Left ventricle myocardium superior (tissue), 1 donor: Measurements from ENCODE around the gene VCAM1. TPM values are rescaled to one million over a fixed set of nuclear protein-coding genes. Genes with fewer than 3 reads are reported as not detected.
"Not testable (repeated sequence)": the region's sequence is repeated elsewhere in the genome, so short reads cannot be mapped to it uniquely, and the experiment has no call there.

ENCODE experiments used
- ATAC-seq: fragments of 200-7000 bp; cut with Tn5 transposase; one replicate; pipeline ENCODE4 v1.9.1; 2020; ENCODE audit warnings: mild to moderate bottlenecking, moderate library complexity
- DNase-seq: peaks from one replicate; pipeline ENCODE4 v3.0.0-alpha.2; 2020
- intact Hi-C: fragments of 100-400 bp; cut with micrococcal nuclease; formaldehyde crosslinking; loops from one replicate; pipeline ENCODE4 v1.11.0; 2022
- long read RNA-seq: library from polyadenylated mRNA; unstranded; transcript quantifications from one replicate; pipeline ENCODE4 v2.0.0, GENCODE V29; 2021
- total RNA-seq: library from RNA; stranded (reverse); fragmentation: NEBNext Ultra II Directional; extraction: Animal tissue kit (Norgen Biotek cat#: 25700); gene quantifications from one replicate; pipeline ENCODE4 v1.2.1, GENCODE V29; 2021
- donor health status: DM: no; HTN: yes; CAD: no; lungs with severe emphysema.

VCAM1 gene, protein sequence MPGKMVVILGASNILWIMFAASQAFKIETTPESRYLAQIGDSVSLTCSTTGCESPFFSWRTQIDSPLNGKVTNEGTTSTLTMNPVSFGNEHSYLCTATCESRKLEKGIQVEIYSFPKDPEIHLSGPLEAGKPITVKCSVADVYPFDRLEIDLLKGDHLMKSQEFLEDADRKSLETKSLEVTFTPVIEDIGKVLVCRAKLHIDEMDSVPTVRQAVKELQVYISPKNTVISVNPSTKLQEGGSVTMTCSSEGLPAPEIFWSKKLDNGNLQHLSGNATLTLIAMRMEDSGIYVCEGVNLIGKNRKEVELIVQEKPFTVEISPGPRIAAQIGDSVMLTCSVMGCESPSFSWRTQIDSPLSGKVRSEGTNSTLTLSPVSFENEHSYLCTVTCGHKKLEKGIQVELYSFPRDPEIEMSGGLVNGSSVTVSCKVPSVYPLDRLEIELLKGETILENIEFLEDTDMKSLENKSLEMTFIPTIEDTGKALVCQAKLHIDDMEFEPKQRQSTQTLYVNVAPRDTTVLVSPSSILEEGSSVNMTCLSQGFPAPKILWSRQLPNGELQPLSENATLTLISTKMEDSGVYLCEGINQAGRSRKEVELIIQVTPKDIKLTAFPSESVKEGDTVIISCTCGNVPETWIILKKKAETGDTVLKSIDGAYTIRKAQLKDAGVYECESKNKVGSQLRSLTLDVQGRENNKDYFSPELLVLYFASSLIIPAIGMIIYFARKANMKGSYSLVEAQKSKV
- total RNA-seq, result 4.7 TPM
- long read RNA-seq, transcript VCAM1-201 (9 exons, 3,083 nt), result major isoform, 10 of 11 reads
- long read RNA-seq, partial matches to known transcripts, result 0 of 11 reads
- long read RNA-seq, other reads (novel, unspliced or antisense), result 0 of 11 reads

DNA sequence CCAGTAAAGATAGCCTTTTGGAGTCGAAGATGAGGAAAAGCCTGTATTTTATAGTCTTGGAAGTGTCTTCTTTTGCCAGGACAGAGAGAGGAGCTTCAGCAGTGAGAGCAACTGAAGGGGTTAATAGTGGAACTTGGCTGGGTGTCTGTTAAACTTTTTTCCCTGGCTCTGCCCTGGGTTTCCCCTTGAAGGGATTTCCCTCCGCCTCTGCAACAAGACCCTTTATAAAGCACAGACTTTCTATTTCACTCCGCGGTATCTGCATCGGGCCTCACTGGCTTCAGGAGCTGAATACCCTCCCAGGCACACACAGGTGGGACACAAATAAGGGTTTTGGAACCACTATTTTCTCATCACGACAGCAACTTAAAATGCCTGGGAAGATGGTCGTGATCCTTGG is at the start of gene VCAM1:
VCAM1 (plus strand) TSS at position 253 of the 400 bp plus-strand sequence; CDS start at position 372, 119 bp downstream.
- intact Hi-C loops, result no loop called here
- DNase-seq (no peak), ATAC-seq (peak; percentile 47)

DNA sequence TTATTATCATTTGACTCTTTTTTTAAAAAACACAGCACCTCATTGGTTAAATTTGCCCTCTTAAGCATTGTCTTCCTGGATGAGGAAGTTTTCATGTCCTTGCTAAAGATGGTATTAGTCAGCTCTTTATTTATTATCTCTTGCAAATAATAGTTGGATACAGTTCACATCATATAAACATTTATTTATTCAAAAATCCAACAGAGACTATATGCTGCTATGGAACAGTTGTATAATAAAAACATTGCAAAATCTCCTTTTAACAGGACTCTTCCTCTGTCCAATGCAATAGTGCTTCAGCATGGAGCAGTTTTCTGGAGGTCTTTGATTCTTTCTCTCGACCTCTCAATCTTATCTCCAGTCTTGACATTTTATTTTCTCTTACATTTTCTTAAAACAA is 49.5 kb upstream of the VCAM1 start:
- DNase-seq, result no peak
- intact Hi-C loops, result no loop called here
- no peak for ATAC-seq

DNA sequence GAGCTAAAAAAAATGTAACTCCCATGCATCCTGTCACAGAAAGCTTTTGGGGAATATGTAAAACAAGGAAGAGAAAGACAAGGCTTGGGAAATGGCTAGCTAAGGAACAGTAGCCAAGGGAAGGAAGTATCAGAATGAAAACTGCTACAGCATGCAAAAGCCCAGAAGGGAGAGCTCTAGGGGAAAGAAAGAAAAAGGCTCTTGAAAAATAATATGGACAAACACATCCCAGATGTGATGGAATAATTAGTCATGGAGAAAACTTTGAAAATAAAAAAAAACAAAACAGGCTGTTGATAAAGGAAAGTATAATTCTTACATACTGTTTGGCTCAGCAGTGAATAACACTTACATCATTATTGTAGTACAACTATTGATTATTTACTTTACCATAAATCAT is 47.9 kb upstream of the VCAM1 start:
- intact Hi-C loops, result no loop called here
- ATAC-seq, result no peak

DNA sequence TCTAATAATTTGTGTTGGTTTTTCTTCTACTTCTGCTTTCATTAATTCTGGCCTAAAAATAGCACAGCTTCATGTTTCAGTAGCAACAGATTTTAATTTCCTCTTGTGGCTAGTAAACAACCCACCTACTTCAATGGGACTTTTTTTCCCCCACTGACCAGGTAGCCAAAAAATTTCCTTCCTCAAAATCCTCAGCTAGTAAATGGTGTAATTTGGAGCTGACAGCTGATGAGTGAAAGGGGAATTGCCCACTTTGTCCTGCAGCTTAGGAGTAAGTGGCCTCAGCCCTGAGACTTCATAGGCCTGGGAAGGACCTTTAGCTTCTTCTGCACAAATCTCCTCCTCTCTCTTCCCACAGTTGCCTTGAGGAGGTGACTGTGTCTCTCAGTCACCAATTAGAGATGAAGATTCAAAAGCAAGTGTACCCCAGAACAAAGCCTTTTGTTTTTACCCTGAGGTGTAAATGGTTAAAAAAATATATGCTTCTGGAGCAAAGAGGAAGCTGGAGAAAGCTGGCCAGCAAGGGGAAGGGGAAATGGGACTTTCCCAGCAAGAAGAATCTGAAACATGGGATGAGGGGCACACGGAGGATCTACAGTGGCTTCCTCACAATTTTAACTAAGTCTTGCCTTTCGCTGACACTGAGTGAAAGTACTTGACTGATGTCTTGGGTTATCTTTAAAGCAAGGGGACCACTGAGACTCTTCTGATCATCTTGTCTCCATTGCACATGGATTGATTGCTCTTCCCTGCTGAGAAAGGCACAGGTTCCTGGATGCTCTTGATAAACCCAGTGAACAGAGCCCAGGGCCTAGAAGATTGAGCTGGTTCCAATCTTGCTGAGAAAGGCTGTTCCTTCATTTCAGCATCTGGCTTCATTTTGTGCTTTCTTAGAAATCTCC is 35.8 kb upstream of the VCAM1 start:
- DNase-seq (no peak), ATAC-seq (no peak)
- intact Hi-C loops, result no loop called here

More for the DNA sequence above, 47.9 kb upstream of the VCAM1 start:
- DNase-seq, result no peak

DNA sequence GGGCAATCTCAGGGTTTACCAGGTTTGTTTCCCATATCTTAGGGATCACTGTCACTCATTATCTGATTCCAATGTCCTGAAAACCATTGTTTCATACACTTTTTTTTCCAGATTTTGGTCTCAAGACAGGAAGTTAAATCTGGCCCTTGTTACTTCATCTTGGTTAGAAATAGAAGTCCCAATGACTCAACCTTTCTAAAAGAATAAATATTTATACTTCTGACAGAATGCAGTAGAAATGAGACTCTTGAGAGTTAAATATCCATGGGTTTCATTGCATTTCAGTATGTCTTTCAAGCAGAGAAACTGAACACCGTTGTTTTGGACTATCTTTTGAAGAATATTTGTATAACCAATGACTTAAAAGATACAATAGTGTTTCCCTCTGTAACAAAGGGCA is 19.8 kb upstream of the VCAM1 start:
- intact Hi-C loops, result no loop called here
- no peak for ATAC-seq
- DNase-seq, result no peak

DNA sequence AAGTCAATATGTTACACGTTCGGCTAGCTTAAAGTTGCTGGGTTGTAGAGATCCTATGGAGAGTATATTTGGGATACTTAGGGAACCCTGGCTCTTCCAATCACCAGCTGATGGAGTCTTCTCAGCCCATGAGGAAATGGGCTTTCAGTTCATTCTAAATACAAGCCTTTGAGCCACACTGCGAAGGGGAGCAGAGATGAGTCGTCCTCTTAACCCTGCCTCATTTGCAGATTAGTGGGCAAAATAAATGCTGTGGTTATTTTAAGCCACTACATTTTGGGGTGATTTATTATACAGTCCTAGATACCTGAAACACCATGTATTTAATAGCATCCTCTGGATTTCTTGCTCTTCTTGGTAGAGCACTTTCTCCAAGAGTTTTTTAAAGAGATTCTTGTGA is 19.0 kb upstream of the VCAM1 start:
- ATAC-seq, result no peak
- no peak for DNase-seq
- intact Hi-C loops, result no loop called here

DNA sequence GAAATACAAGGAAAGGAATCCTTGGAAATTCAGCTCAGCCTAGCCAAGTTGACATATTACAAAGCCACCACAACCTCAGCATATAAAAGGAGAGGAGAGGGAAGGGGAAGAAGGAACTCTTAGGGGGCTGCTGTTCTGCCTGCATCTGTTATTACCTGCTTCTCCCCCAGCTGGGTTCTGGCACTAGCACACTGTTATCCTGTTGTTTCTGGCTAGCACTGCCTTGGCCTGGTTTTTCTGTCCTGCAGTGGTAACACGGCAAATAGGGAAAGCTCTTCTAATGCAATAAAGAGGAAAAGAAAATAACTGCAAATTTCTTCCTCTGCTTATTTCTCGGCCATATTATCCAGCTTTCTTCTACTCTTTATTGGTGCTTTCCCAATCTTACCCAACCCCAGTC is 16.5 kb upstream of the VCAM1 start:
- no peak for DNase-seq
- intact Hi-C loops, result no loop called here
- no peak for ATAC-seq

DNA sequence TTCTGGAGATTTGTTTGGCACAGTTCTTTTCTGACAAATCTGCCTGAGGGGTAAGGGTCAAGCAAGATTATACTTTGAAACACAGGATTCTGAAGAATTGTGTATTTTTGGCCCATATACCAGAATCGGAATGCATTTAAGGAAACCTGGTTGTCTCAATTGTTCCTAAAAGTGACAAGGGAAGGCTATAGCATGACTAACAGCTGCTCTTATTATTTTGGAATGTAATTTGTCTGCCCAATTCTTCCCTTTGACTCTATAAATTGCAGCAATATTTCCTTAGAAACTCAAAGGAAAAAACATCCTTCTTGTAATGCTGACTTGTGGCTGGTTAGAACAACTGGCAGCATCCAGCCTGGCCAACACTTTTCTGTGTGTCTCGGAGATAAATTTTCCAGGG is 15.8 kb upstream of the VCAM1 start:
- ATAC-seq, result no peak
- no peak for DNase-seq
- intact Hi-C loops, result no loop called here

DNA sequence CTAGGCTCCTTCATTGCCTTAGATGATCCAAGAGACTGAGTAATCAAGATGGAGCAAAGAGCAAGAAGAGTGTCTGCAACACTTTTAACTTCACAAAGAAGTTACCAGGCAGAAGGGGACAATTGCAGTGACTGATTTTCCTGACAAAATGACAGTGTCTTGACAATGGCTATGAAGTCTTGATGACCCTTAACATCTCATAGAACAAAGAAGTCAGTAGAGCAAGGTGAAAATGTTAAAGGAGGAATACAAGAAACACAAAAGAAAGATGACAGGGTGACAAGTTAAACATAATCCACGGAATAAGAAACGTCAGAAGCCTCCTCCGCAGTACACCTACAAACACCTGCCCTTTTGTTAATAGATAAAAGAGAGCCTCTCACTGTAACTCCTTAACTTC is 15.1 kb upstream of the VCAM1 start:
- intact Hi-C loops, result no loop called here

DNA sequence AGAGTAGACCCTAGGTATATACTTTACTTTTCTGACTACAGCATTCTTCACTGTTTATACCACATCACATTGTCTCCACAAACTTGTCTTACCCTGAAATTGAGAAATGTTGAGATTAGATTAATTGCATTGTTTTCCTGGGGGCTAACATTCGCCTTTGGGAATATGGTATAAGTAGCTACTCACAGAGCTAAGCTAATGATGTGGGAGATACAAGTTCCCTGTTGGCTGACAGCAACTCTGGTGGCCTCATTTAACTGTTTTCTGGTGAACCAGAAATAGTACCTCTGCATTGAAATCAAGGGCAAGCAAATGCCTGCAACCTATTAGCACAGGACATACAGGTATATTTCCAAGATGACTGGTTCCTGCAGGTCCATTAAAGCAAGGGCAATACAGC is 13.2 kb upstream of the VCAM1 start:
- DNase-seq (no peak), ATAC-seq (no peak)
- intact Hi-C loops, result no loop called here

More for the DNA sequence above, 15.1 kb upstream of the VCAM1 start:
- ATAC-seq (no peak), DNase-seq (no peak)

DNA sequence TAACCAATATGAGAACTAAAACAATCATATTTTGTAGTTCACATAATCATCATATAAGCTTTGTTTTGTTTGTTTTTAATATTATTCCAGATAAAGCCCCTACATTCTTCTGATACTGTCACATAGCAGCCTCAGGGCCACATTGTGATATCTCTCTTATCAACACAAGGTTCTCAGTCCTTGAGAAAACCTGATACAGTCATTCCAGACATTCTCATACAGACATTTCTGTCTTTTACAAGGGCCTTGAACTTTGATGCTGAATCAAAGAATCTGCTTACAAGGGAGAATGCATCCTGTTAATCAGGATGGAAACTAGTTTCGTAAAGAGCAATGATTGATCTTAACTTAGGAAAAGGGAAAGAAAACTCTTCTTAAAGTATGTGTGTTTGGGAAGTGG is 12.7 kb upstream of the VCAM1 start:
- DNase-seq (no peak), ATAC-seq (no peak)
- intact Hi-C loops, result no loop called here

DNA sequence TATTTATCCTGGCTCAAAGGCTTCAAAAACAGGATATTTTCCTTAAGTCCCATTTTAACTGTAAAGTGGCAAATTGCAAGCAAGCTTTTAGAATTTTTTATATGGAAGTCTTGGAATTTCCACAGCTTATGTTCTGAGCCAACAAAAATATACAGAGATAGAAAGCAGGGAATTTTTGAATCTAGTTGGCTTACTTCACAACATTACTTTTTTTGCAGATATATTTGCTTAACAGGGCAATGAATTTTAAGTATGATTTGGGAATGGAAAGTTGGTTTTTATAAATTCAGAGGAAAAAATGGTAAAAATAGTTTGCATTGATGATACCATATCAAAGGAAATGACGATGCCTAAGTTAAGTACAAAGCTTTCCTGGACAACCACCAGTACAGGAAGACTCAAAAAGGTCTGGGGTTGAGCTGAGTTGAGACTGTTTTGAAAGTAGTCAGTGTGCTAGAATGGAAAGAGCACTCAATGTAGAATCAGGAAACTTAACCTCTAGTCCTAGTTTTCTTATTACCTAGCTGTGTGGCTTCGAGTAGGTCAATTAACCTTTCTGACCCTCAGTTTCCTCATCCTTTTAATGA is 11.0 kb upstream of the VCAM1 start:
- DNase-seq (no peak), ATAC-seq (no peak)
- intact Hi-C loops, result no loop called here

DNA sequence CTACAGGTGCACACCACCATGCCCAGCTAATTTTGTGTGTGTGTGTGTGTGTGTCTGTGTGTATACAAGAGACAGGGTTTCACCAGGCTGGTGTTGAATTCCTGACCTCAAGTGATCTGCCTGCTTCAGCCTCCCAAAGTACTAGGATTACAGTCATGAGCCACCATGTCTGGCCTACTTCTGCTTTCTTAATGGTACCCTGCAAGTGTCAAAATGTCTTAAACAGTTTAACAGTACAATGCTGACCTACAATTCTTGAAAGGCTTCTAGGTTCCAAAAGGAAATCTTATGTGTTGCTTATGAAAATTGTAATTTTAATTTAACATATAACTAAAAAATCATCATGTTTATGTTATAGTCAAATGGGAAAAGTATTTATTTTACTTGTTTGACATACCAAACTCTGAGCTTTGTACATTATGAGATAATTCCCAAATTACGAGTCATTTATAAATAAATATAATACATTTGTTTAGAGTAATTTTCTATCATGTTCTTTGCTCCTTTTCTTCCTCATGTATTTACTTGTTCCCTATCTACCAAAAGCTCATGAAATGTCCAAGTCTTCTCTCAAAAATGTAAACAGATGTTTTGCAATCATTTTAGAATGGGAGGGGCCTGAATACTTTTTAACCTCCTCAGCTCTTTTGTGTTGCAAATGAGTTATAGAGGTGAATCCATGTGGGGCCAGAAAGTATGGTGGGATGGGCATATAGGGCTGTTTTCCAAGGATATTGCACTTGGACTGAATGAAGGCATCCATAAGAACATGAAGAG is 8.4 kb upstream of the VCAM1 start:
- ATAC-seq (no peak), DNase-seq (no peak)
- intact Hi-C loops, result no loop called here

DNA sequence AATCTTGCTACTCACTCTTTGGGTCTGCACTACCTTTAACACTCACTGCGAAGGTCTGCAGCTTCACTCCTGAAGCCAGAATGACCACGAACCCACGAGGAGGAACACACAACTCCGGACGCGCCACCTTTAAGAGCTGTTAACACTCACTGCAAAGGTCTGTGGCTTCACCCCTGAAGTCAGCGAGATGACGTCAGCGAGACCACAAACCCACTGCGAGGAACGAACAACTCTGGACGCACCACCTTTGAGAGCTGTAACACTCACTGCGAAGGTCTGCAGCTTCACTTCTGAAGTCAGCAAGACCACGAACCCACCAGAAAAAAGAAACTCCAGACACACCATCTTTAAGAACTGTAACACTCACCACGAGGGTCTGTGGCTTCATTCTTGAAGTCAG is 6.5 kb upstream of the VCAM1 start:
- intact Hi-C loops, result not testable (repeated sequence)
- peak; percentile 23 for DNase-seq

DNA sequence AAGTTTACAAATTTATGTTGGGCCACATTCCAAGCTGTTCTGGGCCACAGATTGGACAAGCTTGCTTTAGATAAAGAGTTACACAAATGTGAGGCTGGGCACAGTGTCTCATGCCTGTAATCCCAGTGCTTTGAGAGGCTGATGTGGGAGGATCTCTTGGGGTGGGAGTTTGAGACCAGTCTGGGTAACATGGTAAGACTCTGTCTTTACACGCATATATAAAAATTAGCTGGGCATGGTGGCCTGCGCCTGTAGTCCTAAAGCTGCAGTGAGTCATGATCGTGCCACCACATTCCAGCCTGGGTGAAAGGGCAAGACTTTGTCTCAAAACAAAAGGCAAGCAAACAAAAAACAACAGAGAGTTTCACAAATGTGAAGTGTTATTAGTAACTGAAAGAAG is 5.9 kb upstream of the VCAM1 start:
- intact Hi-C loops, result no loop called here
- ATAC-seq (no peak), DNase-seq (no peak)

More for the DNA sequence above, 6.5 kb upstream of the VCAM1 start:
- ATAC-seq, result not testable (repeated sequence)

DNA sequence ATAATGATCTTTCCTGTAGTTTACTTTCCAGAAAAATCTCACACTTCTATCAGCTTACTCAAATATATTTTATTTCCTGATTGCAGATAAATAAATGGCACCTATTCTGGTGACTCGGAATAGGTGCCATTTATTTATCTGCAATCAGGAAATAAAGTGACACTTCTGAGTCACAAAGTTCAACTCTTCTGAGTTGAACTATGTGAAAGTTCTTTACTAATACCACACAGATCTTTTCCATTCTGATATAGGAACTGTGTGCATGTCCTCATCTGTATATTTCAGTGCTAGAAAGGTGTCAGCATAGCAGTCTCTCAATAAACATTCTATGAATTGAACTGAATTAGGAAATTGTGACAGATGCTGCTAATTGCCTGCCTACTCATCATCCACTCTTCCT is 4.9 kb upstream of the VCAM1 start:
- intact Hi-C loops, result no loop called here
- DNase-seq (no peak), ATAC-seq (no peak)

DNA sequence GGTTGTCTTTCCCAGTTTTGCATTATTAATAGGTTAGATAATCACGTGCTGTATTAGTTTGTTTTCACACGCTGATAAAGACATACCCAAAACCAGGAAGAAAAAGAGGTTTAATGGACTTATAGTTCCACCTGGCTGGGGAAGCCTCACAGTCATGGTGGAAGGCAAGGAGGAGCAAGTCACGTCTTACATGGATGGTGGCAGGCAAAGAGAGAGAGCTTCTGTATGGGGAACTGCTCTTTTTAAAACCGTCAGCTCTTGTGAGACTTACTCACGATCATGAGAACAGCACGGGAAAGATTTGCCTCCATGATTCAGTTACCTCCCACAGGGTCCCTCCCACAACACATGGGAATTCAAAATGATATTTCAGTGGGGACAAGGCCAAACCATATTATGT is 2.3 kb upstream of the VCAM1 start:
- no peak for ATAC-seq
- no peak for DNase-seq
- intact Hi-C loops, result no loop called here

DNA sequence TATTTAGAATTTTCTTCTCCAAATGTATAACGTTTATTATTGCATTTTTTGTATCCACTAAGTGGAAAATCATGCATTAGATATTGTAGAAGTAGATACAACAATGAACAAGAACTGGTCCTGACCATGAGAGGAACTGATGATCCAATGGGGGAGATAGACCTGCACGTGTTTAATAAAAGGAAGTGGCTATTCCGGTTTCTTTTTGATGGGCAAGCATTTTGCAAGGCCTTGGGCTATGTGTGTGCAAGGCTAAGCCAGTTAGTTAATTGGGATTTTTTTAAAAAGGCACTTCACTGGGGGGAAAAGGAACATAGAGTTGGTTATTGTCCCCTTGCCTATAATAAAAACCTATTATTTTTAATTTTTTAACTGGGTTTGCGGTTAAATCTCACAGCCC is 961 bp upstream of the VCAM1 start:
- ATAC-seq (peak; percentile 43), DNase-seq (no peak)
- intact Hi-C loops, result no loop called here
